BLaER1 (cell line): Measurements from ENCODE around the gene SNTG2.

ENCODE experiments used
- H3K27ac ChIP-seq: shearing (Covaris generic); formaldehyde crosslinking; 2 replicates; pipeline ENCODE4 v1.8.1; 2022
- H3K27me3 ChIP-seq: shearing (Covaris generic); formaldehyde crosslinking; 2 replicates; pipeline ENCODE4 v1.8.1; 2022
- H3K36me3 ChIP-seq: shearing (Covaris generic); formaldehyde crosslinking; 2 replicates; pipeline ENCODE4 v1.8.1; 2022
- H3K4me1 ChIP-seq: shearing (Covaris generic); formaldehyde crosslinking; 2 replicates; pipeline ENCODE4 v1.8.1; 2022
- H3K4me2 ChIP-seq: shearing (Covaris generic); formaldehyde crosslinking; 2 replicates; pipeline ENCODE4 v1.8.1; 2022
- H3K4me3 ChIP-seq: shearing (Covaris generic); formaldehyde crosslinking; 2 replicates; pipeline ENCODE4 v1.8.1; 2022
- H3K9ac ChIP-seq: shearing (Covaris generic); formaldehyde crosslinking; 2 replicates; pipeline ENCODE4 v1.8.1; 2022
- H3K9me3 ChIP-seq: shearing (Covaris generic); formaldehyde crosslinking; 2 replicates; pipeline ENCODE4 v1.8.1; 2022
- H4K20me1 ChIP-seq: shearing (Covaris generic); formaldehyde crosslinking; 2 replicates; pipeline ENCODE4 v1.8.1; 2022
- Cebpa-rat ChIP-seq: shearing (Covaris generic); IDR thresholded peaks from 2 replicates; pipeline ENCODE4 v1.8.1; 2022

SNTG2 gene

GRCh38 chr2:1060372-1060771 is 109.7 kb downstream of the SNTG2 start:
- no peak overlapping the region for H3K27ac ChIP-seq

GRCh38 chr2:1060987-1061386 is 110.3 kb downstream of the SNTG2 start:
- no peaks in the 10 kb centered on the region for H3K4me1 ChIP-seq
- H3K4me2 ChIP-seq, result no peak overlapping the region
- H3K36me3 ChIP-seq, result no peaks in the 10 kb centered on the region
- no peak overlapping the region for H3K27ac ChIP-seq
- H3K9me3 ChIP-seq, result no peaks in the 10 kb centered on the region
- no peak overlapping the region for H3K4me3 ChIP-seq
- no peaks in the 10 kb centered on the region for H4K20me1 ChIP-seq
- H3K9ac ChIP-seq, result no peak overlapping the region
- no peaks in the 10 kb centered on the region for H3K27me3 ChIP-seq
- no peak for TF ChIP-seq Cebpa-rat

More at GRCh38 chr2:1060372-1060771, 109.7 kb downstream of the SNTG2 start:
- H3K9me3 ChIP-seq, result no peaks in the 10 kb centered on the region
- no peak overlapping the region for H3K9ac ChIP-seq
- H3K4me2 ChIP-seq, result no peak overlapping the region
- no peaks in the 10 kb centered on the region for H4K20me1 ChIP-seq
- H3K4me3 ChIP-seq, result no peak overlapping the region
- TF ChIP-seq Cebpa-rat, result no peak
- H3K36me3 ChIP-seq, result no peaks in the 10 kb centered on the region
- H3K27me3 ChIP-seq, result no peaks in the 10 kb centered on the region
- no peaks in the 10 kb centered on the region for H3K4me1 ChIP-seq

- Histone ChIP-seq H3K27ac (no peak overlapping the region), H3K4me1 (peaks cover 16% of the 10 kb centered on the region), H3K4me3 (no peak overlapping the region), H4K20me1 (no peaks in the 10 kb centered on the region), H3K9me3 (peaks cover 6% of the 10 kb centered on the region), H3K9ac (no peak overlapping the region), H3K4me2 (no peak overlapping the region), H3K36me3 (no peaks in the 10 kb centered on the region), H3K27me3 (no peaks in the 10 kb centered on the region)
- TF ChIP-seq Cebpa-rat, result no peak
Measured at GRCh38 chr2:1068241-1068640, 117.6 kb downstream of the SNTG2 start.

- H3K27me3 ChIP-seq, result no peaks in the 10 kb centered on the region
- H3K4me1 ChIP-seq, result peaks cover 16% of the 10 kb centered on the region
- no peak for TF ChIP-seq Cebpa-rat
Measured at GRCh38 chr2:1068822-1069221, 118.2 kb downstream of the SNTG2 start.

GRCh38 chr2:1069847-1070246 is 119.2 kb downstream of the SNTG2 start:
- Histone ChIP-seq H3K27me3 (no peaks in the 10 kb centered on the region), H3K9me3 (peaks cover 6% of the 10 kb centered on the region), H3K4me3 (no peak overlapping the region), H4K20me1 (no peaks in the 10 kb centered on the region), H3K4me1 (peaks cover 21% of the 10 kb centered on the region), H3K9ac (no peak overlapping the region), H3K4me2 (no peak overlapping the region), H3K27ac (no peak overlapping the region), H3K36me3 (no peaks in the 10 kb centered on the region)
- no peak for TF ChIP-seq Cebpa-rat

More at GRCh38 chr2:1068822-1069221, 118.2 kb downstream of the SNTG2 start:
- Histone ChIP-seq H3K4me2 (no peak overlapping the region), H3K36me3 (no peaks in the 10 kb centered on the region), H3K9ac (no peak overlapping the region), H3K9me3 (peaks cover 6% of the 10 kb centered on the region), H3K27ac (no peak overlapping the region), H4K20me1 (no peaks in the 10 kb centered on the region), H3K4me3 (no peak overlapping the region)

GRCh38 chr2:1070601-1071000 is 120.0 kb downstream of the SNTG2 start:
- H4K20me1 ChIP-seq, result no peaks in the 10 kb centered on the region
- H3K4me3 ChIP-seq, result no peak overlapping the region
- H3K36me3 ChIP-seq, result no peaks in the 10 kb centered on the region
- TF ChIP-seq Cebpa-rat, result no peak
- peaks cover 6% of the 10 kb centered on the region for H3K9me3 ChIP-seq
- H3K4me2 ChIP-seq, result no peak overlapping the region
- H3K27me3 ChIP-seq, result no peaks in the 10 kb centered on the region
- no peak overlapping the region for H3K9ac ChIP-seq
- H3K27ac ChIP-seq, result no peak overlapping the region
- H3K4me1 ChIP-seq, result peaks cover 21% of the 10 kb centered on the region

- H3K27ac ChIP-seq, result no peak overlapping the region
- no peaks in the 10 kb centered on the region for H3K36me3 ChIP-seq
- no peaks in the 10 kb centered on the region for H4K20me1 ChIP-seq
- no peak overlapping the region for H3K9ac ChIP-seq
- H3K4me2 ChIP-seq, result peak overlapping the region; percentile 36; the same call in 1 of the 2 replicates
- no peaks in the 10 kb centered on the region for H3K27me3 ChIP-seq
- TF ChIP-seq Cebpa-rat, result no peak
- H3K4me3 ChIP-seq, result no peak overlapping the region
- H3K4me1 ChIP-seq, result peaks cover 28% of the 10 kb centered on the region
- peaks cover 6% of the 10 kb centered on the region for H3K9me3 ChIP-seq
Measured at GRCh38 chr2:1071650-1072049, 121.0 kb downstream of the SNTG2 start.

- no peak for TF ChIP-seq Cebpa-rat
- no peaks in the 10 kb centered on the region for H4K20me1 ChIP-seq
- no peak overlapping the region for H3K9ac ChIP-seq
- H3K27me3 ChIP-seq, result no peaks in the 10 kb centered on the region
- peaks cover 6% of the 10 kb centered on the region for H3K9me3 ChIP-seq
- H3K27ac ChIP-seq, result no peak overlapping the region
- H3K36me3 ChIP-seq, result no peaks in the 10 kb centered on the region
- H3K4me3 ChIP-seq, result no peak overlapping the region
- H3K4me1 ChIP-seq, result peaks cover 28% of the 10 kb centered on the region
- H3K4me2 ChIP-seq, result peak overlapping the region; percentile 36
Measured at GRCh38 chr2:1072250-1072649, 121.6 kb downstream of the SNTG2 start.

GRCh38 chr2:1077911-1078310 is 127.3 kb downstream of the SNTG2 start:
- no peaks in the 10 kb centered on the region for H3K27me3 ChIP-seq

GRCh38 chr2:1078326-1078725 is 127.7 kb downstream of the SNTG2 start:
- peaks cover 12% of the 10 kb centered on the region for H3K4me1 ChIP-seq
- H3K27me3 ChIP-seq, result no peaks in the 10 kb centered on the region
- no peak overlapping the region for H3K9ac ChIP-seq
- no peaks in the 10 kb centered on the region for H3K9me3 ChIP-seq
- H4K20me1 ChIP-seq, result no peaks in the 10 kb centered on the region
- no peaks in the 10 kb centered on the region for H3K36me3 ChIP-seq
- no peak overlapping the region for H3K4me3 ChIP-seq
- H3K27ac ChIP-seq, result no peak overlapping the region
- no peak overlapping the region for H3K4me2 ChIP-seq
- TF ChIP-seq Cebpa-rat, result no peak

More at GRCh38 chr2:1077911-1078310, 127.3 kb downstream of the SNTG2 start:
- no peaks in the 10 kb centered on the region for H3K36me3 ChIP-seq
- H3K9ac ChIP-seq, result no peak overlapping the region
- no peaks in the 10 kb centered on the region for H4K20me1 ChIP-seq
- no peak for TF ChIP-seq Cebpa-rat
- H3K9me3 ChIP-seq, result no peaks in the 10 kb centered on the region
- no peak overlapping the region for H3K27ac ChIP-seq
- H3K4me1 ChIP-seq, result peaks cover 15% of the 10 kb centered on the region
- H3K4me3 ChIP-seq, result no peak overlapping the region
- H3K4me2 ChIP-seq, result no peak overlapping the region
